Liver (tissue), 9 donors: Measurements from ENCODE around the gene KDM5A. TPM values are rescaled to one million over a fixed set of nuclear protein-coding genes. Genes with fewer than 3 reads are reported as not detected.

Experiments
- DNase-seq: peaks from one replicate; pipeline ENCODE4 v3.0.0-alpha.2; 2017; ENCODE audit warnings: low spot score
- H3K27ac ChIP-seq, 2 donors: one replicate each; pipeline ENCODE4 v1.7.0; 2013; ENCODE audit warnings: inconsistent platforms in 2 of 2, low read length in 2 of 2, control low read depth in 1 of 2, low read depth in 1 of 2, mild to moderate bottlenecking in 1 of 2
- H3K27me3 ChIP-seq, 4 donors: one replicate each; pipeline versions ENCODE4 v1.6.1 to v1.7.0; 2013; ENCODE audit warnings: low read length in 3 of 4, inconsistent platforms in 1 of 4, mild to moderate bottlenecking in 1 of 4, moderate library complexity in 1 of 4; ENCODE audit not compliant: control insufficient read depth in 4 of 4, insufficient read depth in 4 of 4
- H3K36me3 ChIP-seq, 4 donors: one replicate each; pipeline versions ENCODE4 v1.6.1 to v1.7.0; 2013; ENCODE audit warnings: low read length in 3 of 4, mild to moderate bottlenecking in 3 of 4, low read depth in 1 of 4, moderate library complexity in 1 of 4; ENCODE audit not compliant: control insufficient read depth in 4 of 4, insufficient read depth in 3 of 4
- H3K4me1 ChIP-seq, 4 donors: one replicate each; pipeline versions ENCODE4 v1.6.1 to v1.7.0; 2013; ENCODE audit warnings: low read length in 3 of 4, mild to moderate bottlenecking in 3 of 4, moderate library complexity in 1 of 4; ENCODE audit not compliant: control insufficient read depth in 4 of 4, insufficient read depth in 4 of 4
- H3K4me3 ChIP-seq, 3 donors: one replicate each; pipeline versions ENCODE4 v1.6.1 to v1.7.0; 2013; ENCODE audit warnings: low read length in 3 of 3, control low read depth in 1 of 3, low read depth in 1 of 3, mild to moderate bottlenecking in 1 of 3
- H3K9ac ChIP-seq, 2 donors: one replicate each; pipeline ENCODE4 v1.7.0; 2013; ENCODE audit warnings: low read length in 2 of 2, mild to moderate bottlenecking in 2 of 2, moderate library complexity in 2 of 2, control low read depth in 1 of 2, low read depth in 1 of 2
- H3K9me3 ChIP-seq, 4 donors: one replicate each; pipeline versions ENCODE4 v1.6.1 to v1.7.0; 2013; ENCODE audit warnings: low read length in 3 of 4; ENCODE audit not compliant: control insufficient read depth in 4 of 4
- ATF3 ChIP-seq: IDR thresholded peaks from 2 replicates; pipeline ENCODE4 v1.6.1; 2016; ENCODE audit warnings: antibody characterized with exemption
- CTCF ChIP-seq: fragments of 150-350 bp; IDR thresholded peaks from 2 replicates; pipeline ENCODE4 v1.5.1; 2017; ENCODE audit warnings: improper control_type of control experiment, low read depth, low read length; ENCODE audit not compliant: missing input control
- EGR1 ChIP-seq, 2 donors: IDR thresholded peaks; 2 replicates each; pipeline ENCODE4 v1.6.1; 2016 to 2018; ENCODE audit warnings: antibody characterized with exemption in 2 of 2, low read depth in 2 of 2
- FOXA1 ChIP-seq: IDR thresholded peaks from 2 replicates; pipeline ENCODE4 v1.6.1; 2016; ENCODE audit warnings: antibody characterized with exemption
- FOXA2 ChIP-seq: IDR thresholded peaks from 2 replicates; pipeline ENCODE4 v1.6.1; 2016; ENCODE audit warnings: antibody characterized with exemption
- GABPA ChIP-seq, 2 donors: IDR thresholded peaks in 1 of 2; conservative IDR thresholded peaks in 1 of 2; 2 replicates each; pipeline ENCODE4 v1.6.1; 2016; ENCODE audit warnings: antibody characterized with exemption in 2 of 2, mild to moderate bottlenecking in 1 of 2, moderate library complexity in 1 of 2
- HNF4A ChIP-seq, 2 donors: conservative IDR thresholded peaks; 2 replicates each; pipeline ENCODE4 v1.6.1; 2016; ENCODE audit warnings: antibody characterized with exemption in 2 of 2, mild to moderate bottlenecking in 2 of 2
- HNF4G ChIP-seq: IDR thresholded peaks from 2 replicates; pipeline ENCODE4 v1.6.1; 2016; ENCODE audit warnings: antibody characterized with exemption
- JUND ChIP-seq, 2 donors: IDR thresholded peaks; 2 replicates each; pipeline ENCODE4 v1.6.1; 2016; ENCODE audit warnings: antibody characterized with exemption in 2 of 2
- NR2F2 ChIP-seq: IDR thresholded peaks from 2 replicates; pipeline ENCODE4 v1.6.1; 2016; ENCODE audit warnings: antibody characterized with exemption
- RAD21 ChIP-seq, 2 donors: IDR thresholded peaks; 2 replicates each; pipeline ENCODE4 v1.6.1; 2016; ENCODE audit warnings: antibody characterized with exemption in 2 of 2, mild to moderate bottlenecking in 2 of 2
- RXRA ChIP-seq, 2 donors: IDR thresholded peaks; 2 replicates each; pipeline ENCODE4 v1.6.1; 2017 to 2018; ENCODE audit warnings: antibody characterized with exemption in 2 of 2, mild to moderate bottlenecking in 1 of 2
- SP1 ChIP-seq: IDR thresholded peaks from 2 replicates; pipeline ENCODE4 v1.6.1; 2018; ENCODE audit warnings: antibody characterized with exemption, mild to moderate bottlenecking
- TAF1 ChIP-seq: conservative IDR thresholded peaks from 2 replicates; pipeline ENCODE4 v1.6.1; 2016; ENCODE audit warnings: antibody characterized with exemption, mild to moderate bottlenecking
- YY1 ChIP-seq: IDR thresholded peaks from 2 replicates; pipeline ENCODE4 v1.6.1; 2016; ENCODE audit warnings: antibody characterized with exemption, mild to moderate bottlenecking
- ZBTB33 ChIP-seq: IDR thresholded peaks from 2 replicates; pipeline ENCODE4 v1.6.1; 2016; ENCODE audit warnings: antibody characterized with exemption
- WGBS: extraction: QIAGEN DNeasy Blood & Tissue Kit; methylation state at CpG from one replicate; pipeline ENCODE4 v1.1.7; 2013; 5-methylcytosine and 5-hydroxymethylcytosine counted together
- polyA plus RNA-seq, 2 donors: library from polyadenylated mRNA; stranded (reverse) in 1 of 2; unstranded in 1 of 2; fragments of 200-250 nt in 1 of 2; fragments of >200 nt in 1 of 2; fragmentation: Nextera tagmentation in 1 of 2; extraction: Ambion mirVana in 1 of 2; gene quantifications; one replicate each; pipeline versions ENCODE4 v1.2.1 to v1.2.3, GENCODE V29; 2013 to 2015
- total RNA-seq, 2 donors: library from RNA; depleted of rRNA; stranded (reverse); fragments of >200 nt; gene quantifications; one replicate each; pipeline ENCODE4 v1.2.3, GENCODE V29; 2014
- TF ChIP-seq, protein P1 (sequence below): IDR thresholded peaks from 2 replicates; pipeline ENCODE4 v1.6.1; 2016; ENCODE audit warnings: antibody characterized with exemption, mild to moderate bottlenecking
- TF ChIP-seq, protein P2 (sequence below): IDR thresholded peaks from 2 replicates; pipeline ENCODE4 v1.6.1; 2016; ENCODE audit warnings: antibody characterized with exemption
- donor health status: healthy.
- donor health status: healthy.
- donor health status: healthy.
- donor health status: healthy.
- donor health status: healthy.

Gene KDM5A
- total and polyA plus RNA-seq, 4 donors = 7.2 to 33.7 (median 23.6) TPM

DNA sequence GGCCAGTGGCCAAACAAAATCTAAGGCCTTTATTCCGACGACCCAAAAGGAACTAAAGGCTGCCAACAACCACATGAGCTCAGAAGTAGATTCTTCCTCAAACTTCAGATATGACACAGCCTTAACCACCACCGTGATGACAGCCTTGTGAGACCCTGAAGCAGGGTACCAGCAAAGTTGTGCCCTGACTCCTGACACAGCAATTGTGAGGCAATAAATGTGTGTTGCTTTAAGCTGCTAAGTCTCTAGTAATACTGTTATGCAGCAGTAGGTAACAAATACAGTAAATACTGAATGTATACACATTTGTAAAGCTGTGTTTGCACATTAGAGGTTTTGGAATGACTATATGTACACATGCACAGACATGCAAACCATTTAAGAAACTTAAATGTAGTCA, 115.7 kb downstream of the KDM5A start:
- no peak for DNase-seq
- Histone ChIP-seq H3K4me1 (peaks cover 0 to 9% (median 1%) of the 10 kb centered on the region in 4 donors), H3K9me3 (no peaks in the 10 kb centered on the region), H3K36me3 (no peaks in the 10 kb centered on the region), H3K9ac (no peak overlapping the region), H3K27me3 (no peaks in the 10 kb centered on the region), H3K4me3 (no peak overlapping the region), H3K27ac (no peak overlapping the region)
- WGBS = 60% methylated on average over 3 of the region's 3 CpGs
- TF ChIP-seq FOXA1 (no peak), ATF3 (no peak), NR2F2 (no peak), HNF4A (conservative IDR thresholded peaks at IDR 0.05) (no peak), CTCF (no peak), RAD21 (IDR thresholded peaks at IDR 0.05) (no peak), EGR1 (IDR thresholded peaks at IDR 0.05; ENCODE audit: low read depth in 2 of 2) (no peak), RXRA (IDR thresholded peaks at IDR 0.05) (no peak), HNF4G (no peak), TAF1 (no peak), GABPA (IDR thresholded peaks at IDR 0.05 in 1 of 2, conservative IDR thresholded peaks at IDR 0.05 in 1 of 2) (no peak), SP1 (no peak), FOXA2 (no peak), ZBTB33 (no peak), JUND (IDR thresholded peaks at IDR 0.05) (no peak), YY1 (no peak)
- TF ChIP-seq, protein P1, sequence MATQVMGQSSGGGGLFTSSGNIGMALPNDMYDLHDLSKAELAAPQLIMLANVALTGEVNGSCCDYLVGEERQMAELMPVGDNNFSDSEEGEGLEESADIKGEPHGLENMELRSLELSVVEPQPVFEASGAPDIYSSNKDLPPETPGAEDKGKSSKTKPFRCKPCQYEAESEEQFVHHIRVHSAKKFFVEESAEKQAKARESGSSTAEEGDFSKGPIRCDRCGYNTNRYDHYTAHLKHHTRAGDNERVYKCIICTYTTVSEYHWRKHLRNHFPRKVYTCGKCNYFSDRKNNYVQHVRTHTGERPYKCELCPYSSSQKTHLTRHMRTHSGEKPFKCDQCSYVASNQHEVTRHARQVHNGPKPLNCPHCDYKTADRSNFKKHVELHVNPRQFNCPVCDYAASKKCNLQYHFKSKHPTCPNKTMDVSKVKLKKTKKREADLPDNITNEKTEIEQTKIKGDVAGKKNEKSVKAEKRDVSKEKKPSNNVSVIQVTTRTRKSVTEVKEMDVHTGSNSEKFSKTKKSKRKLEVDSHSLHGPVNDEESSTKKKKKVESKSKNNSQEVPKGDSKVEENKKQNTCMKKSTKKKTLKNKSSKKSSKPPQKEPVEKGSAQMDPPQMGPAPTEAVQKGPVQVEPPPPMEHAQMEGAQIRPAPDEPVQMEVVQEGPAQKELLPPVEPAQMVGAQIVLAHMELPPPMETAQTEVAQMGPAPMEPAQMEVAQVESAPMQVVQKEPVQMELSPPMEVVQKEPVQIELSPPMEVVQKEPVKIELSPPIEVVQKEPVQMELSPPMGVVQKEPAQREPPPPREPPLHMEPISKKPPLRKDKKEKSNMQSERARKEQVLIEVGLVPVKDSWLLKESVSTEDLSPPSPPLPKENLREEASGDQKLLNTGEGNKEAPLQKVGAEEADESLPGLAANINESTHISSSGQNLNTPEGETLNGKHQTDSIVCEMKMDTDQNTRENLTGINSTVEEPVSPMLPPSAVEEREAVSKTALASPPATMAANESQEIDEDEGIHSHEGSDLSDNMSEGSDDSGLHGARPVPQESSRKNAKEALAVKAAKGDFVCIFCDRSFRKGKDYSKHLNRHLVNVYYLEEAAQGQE = no peak
- TF ChIP-seq, protein P2, sequence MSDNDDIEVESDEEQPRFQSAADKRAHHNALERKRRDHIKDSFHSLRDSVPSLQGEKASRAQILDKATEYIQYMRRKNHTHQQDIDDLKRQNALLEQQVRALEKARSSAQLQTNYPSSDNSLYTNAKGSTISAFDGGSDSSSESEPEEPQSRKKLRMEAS = no peak
